ENCODE data around the gene RERE.
"Not testable (repeated sequence)": the region's sequence is repeated elsewhere in the genome, so short reads cannot be mapped to it uniquely, and the experiment has no call there.

The RERE gene

GRCh38 chr1:8643542-8644536 is 173.6 kb downstream of the RERE start:
- no peak for DNase-seq

DNA sequence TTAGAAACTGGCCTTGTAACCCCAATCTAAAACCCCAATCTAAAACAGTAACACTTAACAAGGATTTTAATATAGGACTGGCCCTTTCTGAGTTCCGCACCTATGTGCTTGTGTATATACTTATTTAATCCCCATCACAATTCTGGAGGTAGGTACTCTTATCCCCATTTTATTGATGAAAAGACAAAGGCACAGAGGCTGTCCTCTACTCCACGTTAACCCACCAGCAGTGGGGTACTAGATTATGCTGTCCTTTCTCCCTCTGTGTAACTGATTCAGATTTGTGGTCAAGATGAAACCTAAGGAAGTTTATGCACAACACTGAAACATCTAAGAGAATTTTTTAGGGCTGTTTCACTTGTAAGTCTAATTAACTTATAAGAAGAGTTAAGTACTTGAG is 175.3 kb downstream of the RERE start:
- no peak for DNase-seq

DNA sequence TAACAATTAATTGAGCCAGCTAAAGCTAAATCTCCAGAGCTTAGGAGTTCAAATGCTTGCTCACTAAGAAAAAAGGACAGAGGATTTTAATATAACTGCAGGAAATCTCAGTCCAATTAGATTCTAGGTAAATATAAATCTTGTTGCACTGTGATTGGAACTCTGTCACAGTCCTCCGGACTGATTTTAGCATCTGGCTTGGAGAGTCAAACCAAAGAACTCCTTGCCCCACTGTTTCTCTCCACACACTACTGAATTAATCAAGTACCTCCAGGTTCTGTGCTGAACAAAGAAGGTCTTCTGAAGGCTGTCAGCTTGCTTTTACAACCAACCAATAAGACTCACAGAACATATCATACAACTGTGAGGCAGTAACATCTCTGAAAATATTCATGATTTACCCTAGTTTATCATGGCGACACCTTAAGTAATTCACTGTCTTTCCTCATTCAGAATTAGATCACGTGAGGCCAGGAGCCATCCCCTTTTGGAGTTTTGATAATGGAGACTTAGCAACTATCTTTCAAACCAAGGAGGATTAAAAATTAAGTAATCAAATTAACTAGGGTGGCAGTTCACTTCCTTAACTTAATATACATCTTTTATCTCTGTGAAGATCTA is 176.0 kb downstream of the RERE start:
- no peak for DNase-seq

GRCh38 chr1:8640950-8641349 is 176.5 kb downstream of the RERE start:
- DNase-seq = no peak

DNA sequence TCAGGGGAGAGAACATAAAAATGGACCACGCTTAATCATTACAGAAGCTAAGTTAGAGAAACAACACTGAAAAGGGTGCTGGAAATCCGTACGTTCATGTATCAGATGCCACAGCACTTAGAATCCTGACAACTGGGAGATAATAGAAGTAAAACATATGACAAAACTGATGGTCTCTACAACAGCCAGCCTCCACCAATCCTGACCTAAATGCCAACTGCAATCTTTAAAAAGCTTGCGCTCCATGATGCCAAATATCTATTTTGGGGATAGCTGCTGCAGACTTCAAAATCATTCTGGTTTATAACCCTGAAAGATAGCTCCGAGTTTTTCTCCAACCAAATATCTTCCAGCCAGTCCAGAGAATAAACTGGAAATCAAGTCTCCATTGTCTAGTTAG is 178.3 kb downstream of the RERE start:
- DNase-seq = no peak

DNA sequence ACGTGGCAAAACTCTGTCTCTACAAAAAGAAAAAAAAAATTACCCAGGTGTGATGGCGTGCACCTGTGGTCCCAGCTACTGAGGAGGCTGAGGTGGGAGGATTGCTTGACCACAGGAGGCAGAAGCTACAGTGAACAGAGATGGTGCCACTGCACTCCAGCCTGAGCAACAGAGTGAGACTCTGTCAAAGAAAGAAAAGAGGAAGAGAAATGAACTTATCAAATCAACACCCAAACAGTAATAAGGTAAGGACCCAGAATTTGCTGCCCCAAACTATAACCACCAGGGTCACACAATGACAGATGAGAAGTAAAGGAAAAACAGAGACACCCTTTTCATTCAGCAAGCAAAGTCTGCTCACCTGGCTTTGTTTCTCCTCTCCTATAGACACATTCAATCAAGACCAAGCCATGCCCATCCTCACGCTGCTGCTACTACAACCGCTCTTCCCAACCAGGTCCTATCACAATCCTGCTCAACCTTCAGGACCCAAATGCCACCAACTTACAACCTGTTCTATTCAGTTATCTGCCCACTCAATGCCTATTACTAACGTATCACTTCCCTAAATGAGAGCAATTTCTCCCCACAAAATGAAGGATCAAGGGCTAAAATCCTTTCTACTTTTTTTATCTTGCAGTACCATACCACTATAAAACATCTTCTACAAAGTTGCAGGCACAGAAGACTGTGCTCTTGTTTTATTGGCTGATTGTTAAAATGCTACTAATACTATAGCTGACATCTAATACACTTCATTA is 183.5 kb downstream of the RERE start:
- no peak for DNase-seq

- peak in 3 of 58 donors; percentile 7 to 22 (median 8) for DNase-seq
These were observed 185.3 kb downstream of the RERE start for GRCh38 chr1:8632102-8632501.

DNA sequence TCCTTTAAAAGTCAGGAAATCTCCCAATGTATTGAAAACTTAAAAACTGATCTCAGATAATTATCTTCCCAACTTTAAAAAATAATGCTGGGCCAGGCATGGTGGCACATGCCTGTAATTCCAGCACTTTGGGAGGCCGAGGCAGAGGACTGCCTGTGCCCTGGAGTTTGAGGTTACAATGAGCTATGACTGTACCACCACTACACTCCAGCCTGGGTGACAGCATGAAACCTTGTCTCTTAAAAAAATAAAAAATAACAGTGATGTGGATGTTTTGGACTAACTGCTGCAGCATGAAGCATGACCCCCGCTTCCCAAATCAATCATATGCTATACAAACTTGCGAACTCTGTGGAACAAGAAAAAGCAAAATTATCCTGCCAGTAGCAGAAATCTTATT is 186.3 kb downstream of the RERE start:
- DNase-seq = no peak

DNA sequence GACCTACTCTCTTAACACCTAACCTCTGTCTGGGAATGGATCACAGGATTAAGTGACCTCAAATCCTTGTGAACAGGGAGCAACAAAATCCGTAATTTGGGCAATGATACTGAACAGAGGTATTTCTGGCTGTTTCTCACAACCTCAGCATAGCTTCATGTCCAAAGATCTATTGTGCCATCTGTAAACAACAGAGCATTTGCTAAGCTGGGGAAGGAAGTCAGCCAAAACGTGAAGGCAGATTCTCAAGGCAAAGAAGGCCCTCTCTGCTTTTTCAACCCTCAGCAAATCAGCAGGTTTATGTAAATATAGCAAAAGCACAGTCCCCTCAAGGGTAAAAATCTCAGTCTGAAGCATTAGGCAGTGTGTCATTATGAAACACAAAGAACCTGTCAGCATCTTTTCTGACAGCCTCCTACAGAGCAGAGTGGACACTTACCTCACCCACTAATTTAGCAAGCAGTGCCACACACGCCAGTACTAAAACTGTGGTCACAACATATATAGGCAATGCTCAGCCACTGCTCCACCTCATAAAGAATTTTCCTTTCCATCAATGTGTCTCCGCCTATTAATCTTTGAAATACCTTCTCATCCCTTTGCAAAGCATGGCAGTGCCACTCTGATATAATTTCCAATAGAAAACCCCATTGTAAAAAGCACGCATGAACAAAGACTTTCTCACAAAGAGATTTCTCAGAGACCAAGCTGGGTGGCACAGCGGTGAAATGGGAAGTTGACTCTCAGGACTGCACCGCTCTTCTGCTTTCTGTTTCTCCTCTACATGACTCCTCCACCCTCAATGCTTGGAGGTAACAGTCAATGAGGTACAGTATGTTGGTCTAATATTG is 188.0 kb downstream of the RERE start:
- DNase-seq = peak in 16 of 58 donors; percentile 12 to 75 (median 46)

GRCh38 chr1:8628606-8629005 is 188.8 kb downstream of the RERE start:
- no peak for DNase-seq

- DNase-seq = no peak
These were observed 189.7 kb downstream of the RERE start for GRCh38 chr1:8627728-8628127.

- DNase-seq = no peak
These were observed 191.2 kb downstream of the RERE start for GRCh38 chr1:8625981-8626898.

DNA sequence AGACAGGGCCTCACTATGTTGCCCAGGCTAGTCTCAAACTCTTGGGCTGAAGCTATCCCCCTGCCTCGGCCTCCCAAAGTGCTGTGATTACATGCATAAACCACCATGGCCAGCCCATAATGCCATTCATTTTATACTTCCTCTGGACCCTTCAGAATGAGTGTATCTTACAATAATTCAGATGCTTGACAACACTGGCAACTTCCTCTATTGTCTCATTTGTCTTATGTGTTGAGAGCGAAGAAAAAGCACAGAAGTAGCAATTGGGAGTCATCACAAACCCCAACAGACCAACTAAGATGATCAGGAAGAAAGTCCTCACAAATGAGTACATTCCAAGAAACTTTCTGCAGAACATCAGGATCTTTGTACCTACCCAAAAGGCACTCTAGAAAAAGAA is 191.9 kb downstream of the RERE start:
- DNase-seq = no peak

GRCh38 chr1:8623651-8624192 is 193.7 kb downstream of the RERE start:
- not testable (repeated sequence) for DNase-seq

DNA sequence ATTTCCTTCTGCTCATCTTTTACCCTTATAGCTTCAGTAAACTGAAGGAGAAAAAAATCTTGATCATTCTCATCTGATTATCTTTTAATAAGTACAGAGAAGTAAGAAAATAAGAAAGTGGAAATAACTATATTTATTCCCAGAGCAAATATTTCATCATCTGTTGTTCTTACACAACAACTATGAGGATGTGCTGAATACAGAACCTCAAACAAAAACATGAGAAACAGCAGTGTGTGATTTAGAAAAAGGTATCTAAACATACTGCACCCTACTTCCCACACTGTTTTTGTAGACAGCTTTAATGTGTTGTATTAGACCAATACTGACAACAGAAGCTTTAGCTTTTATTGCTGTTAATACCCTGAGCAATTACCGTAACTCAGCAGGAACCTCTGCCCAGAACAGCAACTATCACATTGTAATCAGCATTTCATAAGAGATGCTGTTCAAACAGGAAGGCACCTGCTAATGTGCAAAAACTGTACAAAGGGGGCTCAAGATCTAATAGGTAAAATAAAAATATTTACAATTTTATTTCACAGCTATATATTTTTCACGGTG is 195.6 kb downstream of the RERE start:
- not testable (repeated sequence) for DNase-seq

- DNase-seq = not testable (repeated sequence)
These were observed 196.3 kb downstream of the RERE start for GRCh38 chr1:8621034-8621582.

DNA sequence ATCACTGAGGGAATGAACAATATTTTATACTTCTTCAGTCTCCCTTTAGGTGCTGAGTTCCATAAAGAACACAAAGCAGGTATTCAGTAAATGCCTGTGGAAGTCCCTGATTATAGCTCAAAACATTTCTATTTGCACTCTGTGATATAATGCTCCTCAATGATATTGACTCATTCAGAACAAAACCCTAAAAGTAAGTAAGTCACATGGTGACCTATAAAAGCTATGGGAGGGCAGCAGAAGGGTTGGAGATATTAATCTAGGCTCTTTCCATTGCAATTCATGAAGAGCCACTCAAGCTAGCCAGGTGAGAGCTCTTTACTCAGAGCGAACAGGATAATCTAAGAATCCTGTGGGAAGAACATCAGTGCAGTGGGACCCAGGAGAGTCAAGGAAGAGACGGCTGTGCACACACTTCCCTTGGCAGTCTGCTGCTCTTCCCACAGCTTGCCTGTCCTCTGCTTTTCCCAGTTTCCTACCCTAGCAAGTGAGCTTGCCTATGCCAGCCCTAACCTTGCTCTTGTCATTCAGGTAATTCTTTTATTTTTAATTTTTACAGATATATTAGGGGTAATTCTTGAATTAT is 197.4 kb downstream of the RERE start:
- not testable (repeated sequence) for DNase-seq

DNA sequence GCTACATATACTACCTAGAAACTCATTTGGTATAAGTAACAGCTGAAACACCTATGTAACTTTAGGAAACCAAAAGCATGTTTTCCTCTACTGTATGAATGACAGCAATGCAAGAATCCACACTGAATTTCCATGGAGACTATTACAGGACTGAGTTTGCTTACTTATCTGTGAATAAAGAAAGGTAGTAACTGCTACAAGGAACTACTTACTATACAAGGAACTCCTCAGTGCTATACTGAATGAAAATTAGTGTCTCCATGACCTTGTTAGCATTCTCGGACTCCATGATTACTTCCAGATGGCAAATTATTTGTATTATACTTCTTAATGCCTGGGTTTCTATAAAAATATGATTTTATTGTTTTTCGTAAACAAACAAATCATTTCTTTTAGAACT is 198.0 kb downstream of the RERE start:
- not testable (repeated sequence) for DNase-seq

All from anterior cingulate cortex (tissue), 58 donors.